ENCODE data around the gene GPR39.

GPR39 gene

GRCh38 chr2:132477962-132478361, 61.4 kb downstream of the GPR39 start:
- H3K4me3 ChIP-seq (ENCODE audit: low read length), result no peak overlapping the region
- TF ChIP-seq ZNF274 (IDR thresholded peaks at IDR 0.05; ENCODE audit: low read depth, low read length), result no peak

- no peak for TF ChIP-seq ZNF274 (IDR thresholded peaks at IDR 0.05; ENCODE audit: low read depth, low read length)
- no peak overlapping the region for H3K4me3 ChIP-seq (ENCODE audit: low read length)
Measured at GRCh38 chr2:132478461-132479105, 62.0 kb downstream of the GPR39 start.

GRCh38 chr2:132479155-132479554, 62.5 kb downstream of the GPR39 start:
- H3K4me3 ChIP-seq (ENCODE audit: low read length), result no peak overlapping the region
- no peak for TF ChIP-seq ZNF274 (IDR thresholded peaks at IDR 0.05; ENCODE audit: low read depth, low read length)

GRCh38 chr2:132482821-132483220, 66.2 kb downstream of the GPR39 start:
- no peak overlapping the region for H3K4me3 ChIP-seq (ENCODE audit: low read length)
- no peak for TF ChIP-seq ZNF274 (IDR thresholded peaks at IDR 0.05; ENCODE audit: low read depth, low read length)

DNA sequence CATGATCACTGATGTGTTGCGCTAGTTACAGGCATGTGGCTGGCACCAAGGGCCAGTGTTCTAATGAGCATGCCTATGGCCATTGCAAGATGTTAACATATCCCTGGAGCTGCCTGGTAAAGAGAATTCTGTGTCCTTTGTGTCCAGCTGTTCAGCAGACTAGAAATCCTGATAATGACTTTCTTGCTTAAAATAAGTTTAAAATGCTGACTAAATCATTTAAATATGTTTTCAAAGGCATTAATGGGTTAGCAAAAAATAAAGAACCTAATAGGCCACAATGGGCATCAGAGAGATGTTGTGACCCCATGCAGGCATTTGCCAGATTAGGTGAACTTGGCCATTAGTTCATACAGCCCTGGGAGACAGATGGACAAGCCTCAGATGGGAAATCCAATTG, 67.5 kb downstream of the GPR39 start:
- TF ChIP-seq ZNF274 (IDR thresholded peaks at IDR 0.05; ENCODE audit: low read depth, low read length), result no peak
- H3K4me3 ChIP-seq (ENCODE audit: low read length), result no peak overlapping the region

DNA sequence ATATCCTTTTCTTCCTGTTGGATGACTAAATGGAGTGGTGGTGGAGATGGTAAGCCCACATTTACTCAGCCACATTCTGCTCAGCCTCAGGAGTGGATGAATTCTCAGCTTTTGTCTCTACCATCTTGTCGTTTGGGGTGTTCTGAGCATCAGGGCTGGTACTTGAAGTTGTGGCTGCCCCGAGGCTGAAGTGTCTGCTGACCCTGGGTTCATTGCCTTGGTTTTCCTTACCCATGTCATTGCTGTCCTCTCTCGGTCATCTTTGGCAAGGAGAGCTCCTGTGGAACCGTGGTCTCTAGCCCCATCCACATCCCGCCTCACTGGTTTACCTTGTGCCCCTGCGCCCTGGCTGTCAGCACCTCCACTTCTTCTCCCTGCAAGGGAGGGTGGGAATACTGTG, 71.9 kb downstream of the GPR39 start:
- H3K4me3 ChIP-seq (ENCODE audit: low read length), result no peak overlapping the region
- TF ChIP-seq ZNF274 (IDR thresholded peaks at IDR 0.05; ENCODE audit: low read depth, low read length), result no peak

GRCh38 chr2:132489150-132489549, 72.5 kb downstream of the GPR39 start:
- TF ChIP-seq ZNF274 (IDR thresholded peaks at IDR 0.05; ENCODE audit: low read depth, low read length), result no peak
- H3K4me3 ChIP-seq (ENCODE audit: low read length), result no peak overlapping the region

- H3K4me3 ChIP-seq (ENCODE audit: low read length), result no peak overlapping the region
- TF ChIP-seq ZNF274 (IDR thresholded peaks at IDR 0.05; ENCODE audit: low read depth, low read length), result no peak
Measured at GRCh38 chr2:132495881-132496280, 79.3 kb downstream of the GPR39 start.

DNA sequence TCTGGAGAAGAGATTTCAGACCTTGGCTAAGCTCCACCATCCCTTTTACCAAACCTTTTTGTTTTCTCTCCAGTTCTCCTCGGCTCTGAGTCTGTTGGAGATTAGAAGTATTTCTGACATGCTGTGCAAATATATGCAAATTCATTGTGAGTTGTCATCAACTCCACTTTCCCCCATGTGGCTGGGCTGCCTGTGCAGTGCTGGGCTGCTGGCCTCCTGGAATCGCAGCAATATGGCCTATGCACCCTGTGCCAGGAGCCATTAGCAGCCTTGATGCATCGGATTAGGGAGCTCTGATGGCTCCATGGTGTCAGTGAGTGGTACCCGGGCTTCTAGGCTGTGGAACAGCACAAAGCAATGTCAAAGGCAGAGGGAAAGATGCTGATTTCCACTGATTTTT, 80.0 kb downstream of the GPR39 start:
- TF ChIP-seq ZNF274 (IDR thresholded peaks at IDR 0.05; ENCODE audit: low read depth, low read length), result no peak
- no peak overlapping the region for H3K4me3 ChIP-seq (ENCODE audit: low read length)

DNA sequence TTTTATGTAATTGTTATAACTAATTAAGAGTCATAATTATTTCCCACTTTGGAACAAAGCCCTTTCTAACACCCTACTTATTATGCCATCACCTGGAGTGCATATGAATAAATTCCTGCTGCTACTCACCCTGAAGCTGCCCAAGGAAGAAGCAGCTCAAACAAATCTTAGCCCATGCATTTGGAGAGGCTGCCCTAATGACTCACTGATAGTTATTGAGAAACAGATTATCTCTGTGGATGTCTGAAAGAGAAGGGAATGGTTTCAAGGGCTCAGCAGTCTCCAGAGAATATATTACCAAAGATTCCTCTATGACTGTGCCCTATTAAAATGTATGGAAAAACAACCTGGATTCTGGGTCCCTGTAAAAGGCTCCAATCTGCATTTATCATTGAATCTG, 81.0 kb downstream of the GPR39 start:
- TF ChIP-seq ZNF274 (IDR thresholded peaks at IDR 0.05; ENCODE audit: low read depth, low read length), result no peak
- no peak overlapping the region for H3K4me3 ChIP-seq (ENCODE audit: low read length)

- H3K4me3 ChIP-seq (ENCODE audit: low read length), result no peak overlapping the region
- no peak for TF ChIP-seq ZNF274 (IDR thresholded peaks at IDR 0.05; ENCODE audit: low read depth, low read length)
Measured at GRCh38 chr2:132503701-132504100, 87.1 kb downstream of the GPR39 start.

- no peak for TF ChIP-seq ZNF274 (IDR thresholded peaks at IDR 0.05; ENCODE audit: low read depth, low read length)
- no peak overlapping the region for H3K4me3 ChIP-seq (ENCODE audit: low read length)
Measured at GRCh38 chr2:132515010-132515409, 98.4 kb downstream of the GPR39 start.

- TF ChIP-seq ZNF274 (IDR thresholded peaks at IDR 0.05; ENCODE audit: low read depth, low read length), result no peak
- H3K4me3 ChIP-seq (ENCODE audit: low read length), result no peak overlapping the region
Measured at GRCh38 chr2:132517386-132517785, 100.8 kb downstream of the GPR39 start.

- TF ChIP-seq ZNF274 (IDR thresholded peaks at IDR 0.05; ENCODE audit: low read depth, low read length), result no peak
- H3K4me3 ChIP-seq (ENCODE audit: low read length), result no peak overlapping the region
Measured at GRCh38 chr2:132518302-132518701, 101.7 kb downstream of the GPR39 start.

GRCh38 chr2:132519566-132519965, 103.0 kb downstream of the GPR39 start:
- no peak for TF ChIP-seq ZNF274 (IDR thresholded peaks at IDR 0.05; ENCODE audit: low read depth, low read length)
- no peak overlapping the region for H3K4me3 ChIP-seq (ENCODE audit: low read length)

- no peak for TF ChIP-seq ZNF274 (IDR thresholded peaks at IDR 0.05; ENCODE audit: low read depth, low read length)
- H3K4me3 ChIP-seq (ENCODE audit: low read length), result no peak overlapping the region
Measured at GRCh38 chr2:132521341-132521740, 104.7 kb downstream of the GPR39 start.

Data from GM08714 (cell line).